BJ (cell line): Measurements from ENCODE around the gene SLC39A1. TPM values are rescaled to one million over a fixed set of nuclear protein-coding genes. Genes with fewer than 3 reads are reported as not detected.
"Not testable (repeated sequence)": the region's sequence is repeated elsewhere in the genome, so short reads cannot be mapped to it uniquely, and the experiment has no call there.

Experiments used
- CTCF ChIA-PET: fragments of 350-600 bp; formaldehyde crosslinking; extraction: SDS; loops from one replicate; lab custom pipeline; 2021; ENCODE audit warnings: antibody characterized with exemption, inconsistent platforms; lab: Yijun Ruan, JAX
- POLR2A ChIA-PET: fragments of 300-600 bp; sonication (Branson Sonifier 250); formaldehyde crosslinking; extraction: SDS; loops from one replicate; lab custom pipeline; 2021; ENCODE audit warnings: antibody characterized with exemption; lab: Charles Lee
- DNase-seq: peaks from one replicate; pipeline ENCODE4 v3.0.0-alpha.2; 2011; ENCODE audit warnings: low read depth
- H3K27me3 ChIP-seq: 2 replicates; pipeline ENCODE4 v1.6.0; 2011; ENCODE audit warnings: low read length; ENCODE audit not compliant: control insufficient read depth, insufficient read depth
- H3K36me3 ChIP-seq: 2 replicates; pipeline ENCODE4 v1.5.1; 2011; ENCODE audit warnings: low read length; ENCODE audit not compliant: control insufficient read depth, insufficient read depth
- H3K4me3 ChIP-seq: 2 replicates; pipeline ENCODE4 v1.5.1; 2011; ENCODE audit warnings: low read depth, mild to moderate bottlenecking, control low read depth, low read length
- polyA minus RNA-seq: library from RNA; depleted of rRNA, polyadenylated mRNA; stranded (reverse); fragments of >200 nt; gene quantifications from 2 replicates; pipeline ENCODE4 v1.2.3, GENCODE V29; 2011; rRNA and poly(A)+ RNA removed
- polyA plus RNA-seq: library from polyadenylated mRNA; depleted of rRNA; stranded (reverse); fragments of >200 nt; gene quantifications from 2 replicates; pipeline ENCODE4 v1.2.3, GENCODE V29; 2011; rRNA removed
- TF ChIP-seq, protein P1 (sequence below): IDR thresholded peaks from 2 replicates; pipeline ENCODE4 v1.5.1; 2011; ENCODE audit warnings: low read depth, mild to moderate bottlenecking, control low read depth, inconsistent platforms, low read length, moderate library complexity; ENCODE audit not compliant: insufficient read depth

Gene SLC39A1, protein sequence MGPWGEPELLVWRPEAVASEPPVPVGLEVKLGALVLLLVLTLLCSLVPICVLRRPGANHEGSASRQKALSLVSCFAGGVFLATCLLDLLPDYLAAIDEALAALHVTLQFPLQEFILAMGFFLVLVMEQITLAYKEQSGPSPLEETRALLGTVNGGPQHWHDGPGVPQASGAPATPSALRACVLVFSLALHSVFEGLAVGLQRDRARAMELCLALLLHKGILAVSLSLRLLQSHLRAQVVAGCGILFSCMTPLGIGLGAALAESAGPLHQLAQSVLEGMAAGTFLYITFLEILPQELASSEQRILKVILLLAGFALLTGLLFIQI
- polyA plus RNA-seq (97.6 and 121 TPM in 2 replicates), polyA minus RNA-seq (47.4 and 67.6 TPM in 2 replicates)

GRCh38 chr1:153963030-153963849 is at the start of gene SLC39A1:
SLC39A1 (minus strand) TSS chr1:153963537; CDS start chr1:153962715, 822 bp downstream.
- ChIA-PET POLR2A (interaction anchor here (0.8 to 1.4 kb wide), 3 partner anchors 14 to 40 kb away, joined by 5 to 6 read pairs (median 6); partner anchors contain the start of genes GATAD2B, JTB and RPS27), CTCF (interaction anchor here (0.9 to 4.8 kb wide), 7 partner anchors 10 to 134 kb away, joined by 3 to 32 read pairs (median 5); partner anchors contain the start of genes DENND4B, JTB and RAB13)
- peaks cover 14% of the 10 kb centered on the region for H3K36me3 ChIP-seq
- peak within 1 kb of the TSS; percentile 87 for H3K4me3 ChIP-seq
- TF ChIP-seq, protein P1, sequence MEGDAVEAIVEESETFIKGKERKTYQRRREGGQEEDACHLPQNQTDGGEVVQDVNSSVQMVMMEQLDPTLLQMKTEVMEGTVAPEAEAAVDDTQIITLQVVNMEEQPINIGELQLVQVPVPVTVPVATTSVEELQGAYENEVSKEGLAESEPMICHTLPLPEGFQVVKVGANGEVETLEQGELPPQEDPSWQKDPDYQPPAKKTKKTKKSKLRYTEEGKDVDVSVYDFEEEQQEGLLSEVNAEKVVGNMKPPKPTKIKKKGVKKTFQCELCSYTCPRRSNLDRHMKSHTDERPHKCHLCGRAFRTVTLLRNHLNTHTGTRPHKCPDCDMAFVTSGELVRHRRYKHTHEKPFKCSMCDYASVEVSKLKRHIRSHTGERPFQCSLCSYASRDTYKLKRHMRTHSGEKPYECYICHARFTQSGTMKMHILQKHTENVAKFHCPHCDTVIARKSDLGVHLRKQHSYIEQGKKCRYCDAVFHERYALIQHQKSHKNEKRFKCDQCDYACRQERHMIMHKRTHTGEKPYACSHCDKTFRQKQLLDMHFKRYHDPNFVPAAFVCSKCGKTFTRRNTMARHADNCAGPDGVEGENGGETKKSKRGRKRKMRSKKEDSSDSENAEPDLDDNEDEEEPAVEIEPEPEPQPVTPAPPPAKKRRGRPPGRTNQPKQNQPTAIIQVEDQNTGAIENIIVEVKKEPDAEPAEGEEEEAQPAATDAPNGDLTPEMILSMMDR, result no peak
- peak; percentile 87 for DNase-seq
- H3K27me3 ChIP-seq, result no peaks in the 10 kb centered on the region

GRCh38 chr1:154012543-154012942 is 49.2 kb upstream of the SLC39A1 start:
- CTCF ChIA-PET, POLR2A ChIA-PET, H3K27me3 ChIP-seq, H3K36me3 ChIP-seq, DNase-seq, H3K4me3 ChIP-seq: not testable (repeated sequence)

- H3K27me3 ChIP-seq, result no peaks in the 10 kb centered on the region
- no peak for DNase-seq
- CTCF ChIA-PET, result no interaction called here
- H3K36me3 ChIP-seq, result no peaks in the 10 kb centered on the region
- no peak overlapping the region for H3K4me3 ChIP-seq
- TF ChIP-seq, protein P1, result no peak
- POLR2A ChIA-PET, result no interaction called here
Observed at GRCh38 chr1:154012129-154012528, 48.8 kb upstream of the SLC39A1 start.

GRCh38 chr1:154006136-154006535 is 42.8 kb upstream of the SLC39A1 start:
- ChIA-PET POLR2A (no interaction called here), CTCF (no interaction called here)
- Histone ChIP-seq H3K27me3 (no peaks in the 10 kb centered on the region), H3K36me3 (no peaks in the 10 kb centered on the region), H3K4me3 (no peak overlapping the region)
- TF ChIP-seq, protein P1, result no peak
- no peak for DNase-seq

- POLR2A ChIA-PET, result interaction anchor here (1.8 kb wide), 1 partner anchor 10 kb away, joined by 7 read pairs; the partner anchor contains the start of gene RPS27
- CTCF ChIA-PET, result interaction anchor here (0.9 kb wide), 1 partner anchor 203 kb away, joined by 3 read pairs; no protein-coding TSS in a partner anchor
- TF ChIP-seq, protein P1, result no peak
- H3K4me3 ChIP-seq, result no peak overlapping the region
- no peak for DNase-seq
- H3K36me3 ChIP-seq, result no peaks in the 10 kb centered on the region
- no peaks in the 10 kb centered on the region for H3K27me3 ChIP-seq
Observed at GRCh38 chr1:154000420-154000819, 37.1 kb upstream of the SLC39A1 start.

- DNase-seq, H3K27me3 ChIP-seq, H3K36me3 ChIP-seq, H3K4me3 ChIP-seq, POLR2A ChIA-PET, CTCF ChIA-PET: not testable (repeated sequence)
Observed at GRCh38 chr1:153996882-153997281, 33.5 kb upstream of the SLC39A1 start.
